Measurements from ENCODE around the gene NLGN2.
A peak's percentile ranks its signal among the peaks of the same experiment; 100 is the strongest.

The NLGN2 gene

GRCh38 chr17:7392696-7393612, 14.7 kb upstream of the NLGN2 start:
- no peak for DNase-seq

GRCh38 chr17:7393613-7394451, 13.8 kb upstream of the NLGN2 start:
- peak; percentile 51 to 57 for DNase-seq

- DNase-seq, result peak; percentile 69 to 72
Measured at GRCh38 chr17:7394452-7395191, 13.0 kb upstream of the NLGN2 start, which contains the start of gene PLSCR3. TSS of gene PLSCR3 (minus strand) at chr17:7394525. CDS start at chr17:7394110, 415 bp downstream.

GRCh38 chr17:7396147-7396546, 11.5 kb upstream of the NLGN2 start:
- DNase-seq, result no peak

GRCh38 chr17:7398612-7399011, 9.0 kb upstream of the NLGN2 start:
- no peak for DNase-seq

- DNase-seq, result no peak
Measured at GRCh38 chr17:7403043-7403726, 4.5 kb upstream of the NLGN2 start.

- no peak for DNase-seq
Measured at GRCh38 chr17:7403727-7403976, 4.0 kb upstream of the NLGN2 start.

GRCh38 chr17:7403977-7404736, 3.5 kb upstream of the NLGN2 start, which contains the start of gene TMEM256:
TSS of gene TMEM256 (minus strand) at chr17:7404097. CDS start at chr17:7404084, 13 bp downstream.
- DNase-seq, result peak; percentile 96 to 97

GRCh38 chr17:7404737-7405349, 2.8 kb upstream of the NLGN2 start:
- peak; percentile 56 to 63 for DNase-seq

- no peak for DNase-seq
Measured at GRCh38 chr17:7405350-7406234, 2.1 kb upstream of the NLGN2 start.

GRCh38 chr17:7406235-7406825, 1.3 kb upstream of the NLGN2 start:
- DNase-seq, result no peak

GRCh38 chr17:7407082-7407481, 563 bp upstream of the NLGN2 start:
- no peak for DNase-seq

- DNase-seq, result no peak
Measured at GRCh38 chr17:7408252-7408727, 645 bp downstream of the NLGN2 start.

- no peak for DNase-seq
Measured at GRCh38 chr17:7408863-7409262, 1.2 kb downstream of the NLGN2 start.

- DNase-seq, result no peak
Measured at GRCh38 chr17:7409716-7410115, 2.1 kb downstream of the NLGN2 start.

GRCh38 chr17:7410634-7411426, 3.2 kb downstream of the NLGN2 start:
- no peak for DNase-seq

- DNase-seq, result no peak
Measured at GRCh38 chr17:7411427-7411750, 3.7 kb downstream of the NLGN2 start.

- DNase-seq, result no peak
Measured at GRCh38 chr17:7413346-7413985, 5.8 kb downstream of the NLGN2 start.

Data from activated CD4-positive, alpha-beta T cell treated with anti-CD3 and anti-CD28 coated beads, Interleukin-2, amount 50 U/mL, for 4 hours (primary cell).